ENCODE results near the gene NUBP1.

DNA sequence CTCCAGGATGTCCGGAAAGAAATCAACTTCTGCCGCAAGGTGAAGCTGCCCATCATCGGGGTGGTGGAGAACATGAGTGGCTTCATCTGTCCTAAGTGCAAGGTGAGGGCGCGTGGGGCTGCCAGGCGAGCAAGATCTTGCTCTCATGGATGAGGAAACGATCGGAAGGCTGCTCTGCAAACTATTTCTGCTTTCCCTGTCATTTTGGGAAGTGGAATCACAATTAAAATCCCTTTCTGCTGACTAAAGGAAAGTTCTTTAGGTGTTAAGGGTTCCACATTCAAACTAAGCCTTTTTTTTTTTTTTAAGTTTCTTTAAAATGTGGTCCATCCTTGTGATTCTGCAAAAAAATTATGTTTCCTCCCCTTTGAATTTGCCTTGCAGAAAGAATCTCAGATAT lies 17.7 kb downstream of the NUBP1 start:
- TF ChIP-seq, protein P1, sequence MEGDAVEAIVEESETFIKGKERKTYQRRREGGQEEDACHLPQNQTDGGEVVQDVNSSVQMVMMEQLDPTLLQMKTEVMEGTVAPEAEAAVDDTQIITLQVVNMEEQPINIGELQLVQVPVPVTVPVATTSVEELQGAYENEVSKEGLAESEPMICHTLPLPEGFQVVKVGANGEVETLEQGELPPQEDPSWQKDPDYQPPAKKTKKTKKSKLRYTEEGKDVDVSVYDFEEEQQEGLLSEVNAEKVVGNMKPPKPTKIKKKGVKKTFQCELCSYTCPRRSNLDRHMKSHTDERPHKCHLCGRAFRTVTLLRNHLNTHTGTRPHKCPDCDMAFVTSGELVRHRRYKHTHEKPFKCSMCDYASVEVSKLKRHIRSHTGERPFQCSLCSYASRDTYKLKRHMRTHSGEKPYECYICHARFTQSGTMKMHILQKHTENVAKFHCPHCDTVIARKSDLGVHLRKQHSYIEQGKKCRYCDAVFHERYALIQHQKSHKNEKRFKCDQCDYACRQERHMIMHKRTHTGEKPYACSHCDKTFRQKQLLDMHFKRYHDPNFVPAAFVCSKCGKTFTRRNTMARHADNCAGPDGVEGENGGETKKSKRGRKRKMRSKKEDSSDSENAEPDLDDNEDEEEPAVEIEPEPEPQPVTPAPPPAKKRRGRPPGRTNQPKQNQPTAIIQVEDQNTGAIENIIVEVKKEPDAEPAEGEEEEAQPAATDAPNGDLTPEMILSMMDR (IDR thresholded peaks at IDR 0.05; ENCODE audit: low read depth, low read length) = no peak
- TF ChIP-seq EZH2phosphoT487 (IDR thresholded peaks at IDR 0.05; ENCODE audit: low read depth) = no peak
